Measurements from ENCODE around the gene RELT. TPM values are rescaled to one million over a fixed set of nuclear protein-coding genes. Genes with fewer than 3 reads are reported as not detected.

Gene RELT
- total and polyA plus RNA-seq, 2 experiments from 2014 or later, result 2.0 to 6.3 TPM

DNA sequence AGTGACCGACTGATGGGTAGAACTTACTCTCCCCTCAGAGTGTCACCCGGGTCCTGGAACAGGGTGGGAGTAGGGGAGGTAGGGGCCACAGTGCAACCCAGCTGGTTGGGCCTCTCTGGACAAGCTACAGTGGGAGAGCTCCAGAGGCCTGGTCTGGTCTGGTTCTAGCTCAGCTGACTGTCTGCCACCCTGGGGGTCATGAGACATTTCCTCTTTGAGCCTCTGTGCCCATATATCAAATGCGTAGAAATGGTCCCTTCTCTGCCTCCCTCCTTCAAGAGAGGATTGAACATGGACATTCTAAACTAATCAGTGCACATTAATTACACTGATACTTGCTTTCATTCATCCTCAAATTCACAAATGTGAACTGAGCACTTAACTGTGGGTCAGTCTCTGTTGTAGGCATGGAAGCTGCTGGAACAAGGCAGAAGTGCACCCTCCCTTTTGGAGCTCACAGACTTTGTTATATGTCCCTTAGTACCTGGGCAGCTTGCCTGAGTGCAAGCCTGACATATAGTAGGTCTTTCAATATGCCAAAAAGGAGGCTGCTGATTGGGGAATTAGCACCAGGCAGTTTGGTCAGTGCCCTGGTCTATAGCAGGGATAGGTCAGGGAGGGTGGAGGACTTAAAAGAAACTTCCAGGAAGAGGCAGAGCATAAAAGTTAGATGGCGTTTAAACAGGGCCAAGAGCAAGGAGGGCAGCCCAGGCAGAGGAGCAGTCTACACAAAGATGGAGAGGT lies 42.4 kb upstream of the RELT start:
- TF ChIP-seq, protein P1, sequence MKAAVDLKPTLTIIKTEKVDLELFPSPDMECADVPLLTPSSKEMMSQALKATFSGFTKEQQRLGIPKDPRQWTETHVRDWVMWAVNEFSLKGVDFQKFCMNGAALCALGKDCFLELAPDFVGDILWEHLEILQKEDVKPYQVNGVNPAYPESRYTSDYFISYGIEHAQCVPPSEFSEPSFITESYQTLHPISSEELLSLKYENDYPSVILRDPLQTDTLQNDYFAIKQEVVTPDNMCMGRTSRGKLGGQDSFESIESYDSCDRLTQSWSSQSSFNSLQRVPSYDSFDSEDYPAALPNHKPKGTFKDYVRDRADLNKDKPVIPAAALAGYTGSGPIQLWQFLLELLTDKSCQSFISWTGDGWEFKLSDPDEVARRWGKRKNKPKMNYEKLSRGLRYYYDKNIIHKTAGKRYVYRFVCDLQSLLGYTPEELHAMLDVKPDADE (IDR thresholded peaks at IDR 0.05), result no peak
- TF ChIP-seq STAT1 (IDR thresholded peaks at IDR 0.05; ENCODE audit: unreplicated experiment), result no peak
- TF ChIP-seq, protein P2, sequence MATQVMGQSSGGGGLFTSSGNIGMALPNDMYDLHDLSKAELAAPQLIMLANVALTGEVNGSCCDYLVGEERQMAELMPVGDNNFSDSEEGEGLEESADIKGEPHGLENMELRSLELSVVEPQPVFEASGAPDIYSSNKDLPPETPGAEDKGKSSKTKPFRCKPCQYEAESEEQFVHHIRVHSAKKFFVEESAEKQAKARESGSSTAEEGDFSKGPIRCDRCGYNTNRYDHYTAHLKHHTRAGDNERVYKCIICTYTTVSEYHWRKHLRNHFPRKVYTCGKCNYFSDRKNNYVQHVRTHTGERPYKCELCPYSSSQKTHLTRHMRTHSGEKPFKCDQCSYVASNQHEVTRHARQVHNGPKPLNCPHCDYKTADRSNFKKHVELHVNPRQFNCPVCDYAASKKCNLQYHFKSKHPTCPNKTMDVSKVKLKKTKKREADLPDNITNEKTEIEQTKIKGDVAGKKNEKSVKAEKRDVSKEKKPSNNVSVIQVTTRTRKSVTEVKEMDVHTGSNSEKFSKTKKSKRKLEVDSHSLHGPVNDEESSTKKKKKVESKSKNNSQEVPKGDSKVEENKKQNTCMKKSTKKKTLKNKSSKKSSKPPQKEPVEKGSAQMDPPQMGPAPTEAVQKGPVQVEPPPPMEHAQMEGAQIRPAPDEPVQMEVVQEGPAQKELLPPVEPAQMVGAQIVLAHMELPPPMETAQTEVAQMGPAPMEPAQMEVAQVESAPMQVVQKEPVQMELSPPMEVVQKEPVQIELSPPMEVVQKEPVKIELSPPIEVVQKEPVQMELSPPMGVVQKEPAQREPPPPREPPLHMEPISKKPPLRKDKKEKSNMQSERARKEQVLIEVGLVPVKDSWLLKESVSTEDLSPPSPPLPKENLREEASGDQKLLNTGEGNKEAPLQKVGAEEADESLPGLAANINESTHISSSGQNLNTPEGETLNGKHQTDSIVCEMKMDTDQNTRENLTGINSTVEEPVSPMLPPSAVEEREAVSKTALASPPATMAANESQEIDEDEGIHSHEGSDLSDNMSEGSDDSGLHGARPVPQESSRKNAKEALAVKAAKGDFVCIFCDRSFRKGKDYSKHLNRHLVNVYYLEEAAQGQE (IDR thresholded peaks at IDR 0.05; ENCODE audit: unreplicated experiment), result no peak
- TF ChIP-seq, protein P3, sequence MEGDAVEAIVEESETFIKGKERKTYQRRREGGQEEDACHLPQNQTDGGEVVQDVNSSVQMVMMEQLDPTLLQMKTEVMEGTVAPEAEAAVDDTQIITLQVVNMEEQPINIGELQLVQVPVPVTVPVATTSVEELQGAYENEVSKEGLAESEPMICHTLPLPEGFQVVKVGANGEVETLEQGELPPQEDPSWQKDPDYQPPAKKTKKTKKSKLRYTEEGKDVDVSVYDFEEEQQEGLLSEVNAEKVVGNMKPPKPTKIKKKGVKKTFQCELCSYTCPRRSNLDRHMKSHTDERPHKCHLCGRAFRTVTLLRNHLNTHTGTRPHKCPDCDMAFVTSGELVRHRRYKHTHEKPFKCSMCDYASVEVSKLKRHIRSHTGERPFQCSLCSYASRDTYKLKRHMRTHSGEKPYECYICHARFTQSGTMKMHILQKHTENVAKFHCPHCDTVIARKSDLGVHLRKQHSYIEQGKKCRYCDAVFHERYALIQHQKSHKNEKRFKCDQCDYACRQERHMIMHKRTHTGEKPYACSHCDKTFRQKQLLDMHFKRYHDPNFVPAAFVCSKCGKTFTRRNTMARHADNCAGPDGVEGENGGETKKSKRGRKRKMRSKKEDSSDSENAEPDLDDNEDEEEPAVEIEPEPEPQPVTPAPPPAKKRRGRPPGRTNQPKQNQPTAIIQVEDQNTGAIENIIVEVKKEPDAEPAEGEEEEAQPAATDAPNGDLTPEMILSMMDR (conservative IDR thresholded peaks at IDR 0.05; ENCODE audit: low read depth in 2 of 2), result no peak
- no peak for TF ChIP-seq EZH2 (IDR thresholded peaks at IDR 0.05; ENCODE audit: low read depth, unreplicated experiment)
- no peak for TF ChIP-seq ZNF114 (CRISPR knock-in tag; IDR thresholded peaks at IDR 0.05)
- TF ChIP-seq, protein P4, sequence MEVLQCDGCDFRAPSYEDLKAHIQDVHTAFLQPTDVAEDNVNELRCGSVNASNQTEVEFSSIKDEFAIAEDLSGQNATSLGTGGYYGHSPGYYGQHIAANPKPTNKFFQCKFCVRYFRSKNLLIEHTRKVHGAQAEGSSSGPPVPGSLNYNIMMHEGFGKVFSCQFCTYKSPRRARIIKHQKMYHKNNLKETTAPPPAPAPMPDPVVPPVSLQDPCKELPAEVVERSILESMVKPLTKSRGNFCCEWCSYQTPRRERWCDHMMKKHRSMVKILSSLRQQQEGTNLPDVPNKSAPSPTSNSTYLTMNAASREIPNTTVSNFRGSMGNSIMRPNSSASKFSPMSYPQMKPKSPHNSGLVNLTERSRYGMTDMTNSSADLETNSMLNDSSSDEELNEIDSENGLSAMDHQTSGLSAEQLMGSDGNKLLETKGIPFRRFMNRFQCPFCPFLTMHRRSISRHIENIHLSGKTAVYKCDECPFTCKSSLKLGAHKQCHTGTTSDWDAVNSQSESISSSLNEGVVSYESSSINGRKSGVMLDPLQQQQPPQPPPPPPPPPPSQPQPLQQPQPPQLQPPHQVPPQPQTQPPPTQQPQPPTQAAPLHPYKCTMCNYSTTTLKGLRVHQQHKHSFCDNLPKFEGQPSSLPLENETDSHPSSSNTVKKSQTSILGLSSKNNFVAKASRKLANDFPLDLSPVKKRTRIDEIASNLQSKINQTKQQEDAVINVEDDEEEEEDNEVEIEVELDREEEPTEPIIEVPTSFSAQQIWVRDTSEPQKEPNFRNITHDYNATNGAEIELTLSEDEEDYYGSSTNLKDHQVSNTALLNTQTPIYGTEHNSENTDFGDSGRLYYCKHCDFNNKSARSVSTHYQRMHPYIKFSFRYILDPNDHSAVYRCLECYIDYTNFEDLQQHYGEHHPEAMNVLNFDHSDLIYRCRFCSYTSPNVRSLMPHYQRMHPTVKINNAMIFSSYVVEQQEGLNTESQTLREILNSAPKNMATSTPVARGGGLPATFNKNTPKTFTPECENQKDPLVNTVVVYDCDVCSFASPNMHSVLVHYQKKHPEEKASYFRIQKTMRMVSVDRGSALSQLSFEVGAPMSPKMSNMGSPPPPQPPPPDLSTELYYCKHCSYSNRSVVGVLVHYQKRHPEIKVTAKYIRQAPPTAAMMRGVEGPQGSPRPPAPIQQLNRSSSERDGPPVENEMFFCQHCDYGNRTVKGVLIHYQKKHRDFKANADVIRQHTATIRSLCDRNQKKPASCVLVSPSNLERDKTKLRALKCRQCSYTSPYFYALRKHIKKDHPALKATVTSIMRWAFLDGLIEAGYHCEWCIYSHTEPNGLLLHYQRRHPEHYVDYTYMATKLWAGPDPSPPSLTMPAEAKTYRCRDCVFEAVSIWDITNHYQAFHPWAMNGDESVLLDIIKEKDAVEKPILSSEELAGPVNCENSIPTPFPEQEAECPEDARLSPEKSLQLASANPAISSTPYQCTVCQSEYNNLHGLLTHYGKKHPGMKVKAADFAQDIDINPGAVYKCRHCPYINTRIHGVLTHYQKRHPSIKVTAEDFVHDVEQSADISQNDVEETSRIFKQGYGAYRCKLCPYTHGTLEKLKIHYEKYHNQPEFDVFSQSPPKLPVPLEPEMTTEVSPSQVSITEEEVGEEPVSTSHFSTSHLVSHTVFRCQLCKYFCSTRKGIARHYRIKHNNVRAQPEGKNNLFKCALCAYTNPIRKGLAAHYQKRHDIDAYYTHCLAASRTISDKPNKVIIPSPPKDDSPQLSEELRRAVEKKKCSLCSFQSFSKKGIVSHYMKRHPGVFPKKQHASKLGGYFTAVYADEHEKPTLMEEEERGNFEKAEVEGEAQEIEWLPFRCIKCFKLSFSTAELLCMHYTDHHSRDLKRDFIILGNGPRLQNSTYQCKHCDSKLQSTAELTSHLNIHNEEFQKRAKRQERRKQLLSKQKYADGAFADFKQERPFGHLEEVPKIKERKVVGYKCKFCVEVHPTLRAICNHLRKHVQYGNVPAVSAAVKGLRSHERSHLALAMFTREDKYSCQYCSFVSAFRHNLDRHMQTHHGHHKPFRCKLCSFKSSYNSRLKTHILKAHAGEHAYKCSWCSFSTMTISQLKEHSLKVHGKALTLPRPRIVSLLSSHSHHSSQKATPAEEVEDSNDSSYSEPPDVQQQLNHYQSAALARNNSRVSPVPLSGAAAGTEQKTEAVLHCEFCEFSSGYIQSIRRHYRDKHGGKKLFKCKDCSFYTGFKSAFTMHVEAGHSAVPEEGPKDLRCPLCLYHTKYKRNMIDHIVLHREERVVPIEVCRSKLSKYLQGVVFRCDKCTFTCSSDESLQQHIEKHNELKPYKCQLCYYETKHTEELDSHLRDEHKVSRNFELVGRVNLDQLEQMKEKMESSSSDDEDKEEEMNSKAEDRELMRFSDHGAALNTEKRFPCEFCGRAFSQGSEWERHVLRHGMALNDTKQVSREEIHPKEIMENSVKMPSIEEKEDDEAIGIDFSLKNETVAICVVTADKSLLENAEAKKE (CRISPR knock-in tag; IDR thresholded peaks at IDR 0.05), result no peak
- TF ChIP-seq EZH2phosphoT487 (IDR thresholded peaks at IDR 0.05; ENCODE audit: unreplicated experiment), result no peak
- TF ChIP-seq POLR2AphosphoS5 (IDR thresholded peaks at IDR 0.05; ENCODE audit: low read depth), result no peak
- TF ChIP-seq ZNF331 (CRISPR knock-in tag; IDR thresholded peaks at IDR 0.05; ENCODE audit: low read depth), result no peak
- TF ChIP-seq CREB1 (CRISPR knock-in tag; IDR thresholded peaks at IDR 0.05; ENCODE audit: low read depth), result no peak
- no peak for TF ChIP-seq NANOG (IDR thresholded peaks at IDR 0.05; ENCODE audit: borderline replicate concordance)
- TF ChIP-seq JUNB (IDR thresholded peaks at IDR 0.05; ENCODE audit: unreplicated experiment), result no peak
- Histone ChIP-seq H3K27ac (ENCODE audit: low read depth) (no peak overlapping the region), H3K4me2 (no peak overlapping the region), H3K9me2 (ENCODE audit: insufficient read depth) (no peaks in the 10 kb centered on the region), H3K79me2 (replicated peaks; ENCODE audit: insufficient read depth) (no peaks in the 10 kb centered on the region), H4K20me1 (replicated peaks; ENCODE audit: insufficient read depth) (peaks cover 15% of the 10 kb centered on the region), H3F3A (replicated peaks; ENCODE audit: low read depth) (0 out of 2 replicates have a peak, but pooled peaks cover 5% of the 10 kb centered on the region), H3K4me3 (no peak overlapping the region), H2AFZ (no peak overlapping the region), H3K4me1 (ENCODE audit: insufficient read depth) (peaks cover 45% of the 10 kb centered on the region), H3K27me3 (ENCODE audit: insufficient read depth) (peaks cover 39% of the 10 kb centered on the region), H3K36me3 (ENCODE audit: insufficient read depth) (no peaks in the 10 kb centered on the region)
- no peak overlapping the region for H3K27ac Mint-ChIP-seq
- ATAC-seq, result no peak
- DNase-seq (ENCODE audit: low spot score), result no peak
- no peaks in the 10 kb centered on the region for H3K36me3 Mint-ChIP-seq (ENCODE audit: low read depth)
- peaks cover 51% of the 10 kb centered on the region for H3K27me3 Mint-ChIP-seq (ENCODE audit: insufficient read depth, low read depth, poor library complexity)
- H3K9me3 Mint-ChIP-seq, result no peaks in the 10 kb centered on the region
- H3K4me1 Mint-ChIP-seq, result peaks cover 46% of the 10 kb centered on the region
- no peak overlapping the region for H3K4me3 Mint-ChIP-seq

Data from GM23338 (cell line).